ENCODE measurements around the gene PSMA7.

DNA sequence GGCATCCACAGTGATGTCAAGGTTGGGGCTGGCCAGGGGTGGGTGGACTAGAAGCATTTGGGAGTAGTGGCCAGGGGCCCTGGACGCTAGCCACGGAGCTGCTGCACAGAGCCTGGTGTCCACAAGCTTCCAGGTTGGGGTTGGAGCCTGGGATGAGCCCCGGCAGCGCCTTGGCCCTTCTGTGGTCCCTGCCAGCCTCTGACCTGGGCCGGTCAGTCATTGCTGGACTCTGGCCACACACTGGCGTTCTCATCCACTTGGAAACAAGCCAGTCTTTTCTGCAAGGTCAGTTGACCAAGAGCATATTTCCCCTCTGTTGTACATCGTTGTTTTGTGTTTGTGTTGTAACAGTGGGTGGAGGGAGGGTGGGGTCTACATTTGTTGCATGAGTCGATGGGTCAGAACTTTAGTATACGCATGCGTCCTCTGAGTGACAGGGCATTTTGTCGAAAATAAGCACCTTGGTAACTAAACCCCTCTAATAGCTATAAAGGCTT, 8.4 kb downstream of the PSMA7 start:
- TF ChIP-seq, protein P1, sequence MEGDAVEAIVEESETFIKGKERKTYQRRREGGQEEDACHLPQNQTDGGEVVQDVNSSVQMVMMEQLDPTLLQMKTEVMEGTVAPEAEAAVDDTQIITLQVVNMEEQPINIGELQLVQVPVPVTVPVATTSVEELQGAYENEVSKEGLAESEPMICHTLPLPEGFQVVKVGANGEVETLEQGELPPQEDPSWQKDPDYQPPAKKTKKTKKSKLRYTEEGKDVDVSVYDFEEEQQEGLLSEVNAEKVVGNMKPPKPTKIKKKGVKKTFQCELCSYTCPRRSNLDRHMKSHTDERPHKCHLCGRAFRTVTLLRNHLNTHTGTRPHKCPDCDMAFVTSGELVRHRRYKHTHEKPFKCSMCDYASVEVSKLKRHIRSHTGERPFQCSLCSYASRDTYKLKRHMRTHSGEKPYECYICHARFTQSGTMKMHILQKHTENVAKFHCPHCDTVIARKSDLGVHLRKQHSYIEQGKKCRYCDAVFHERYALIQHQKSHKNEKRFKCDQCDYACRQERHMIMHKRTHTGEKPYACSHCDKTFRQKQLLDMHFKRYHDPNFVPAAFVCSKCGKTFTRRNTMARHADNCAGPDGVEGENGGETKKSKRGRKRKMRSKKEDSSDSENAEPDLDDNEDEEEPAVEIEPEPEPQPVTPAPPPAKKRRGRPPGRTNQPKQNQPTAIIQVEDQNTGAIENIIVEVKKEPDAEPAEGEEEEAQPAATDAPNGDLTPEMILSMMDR (IDR thresholded peaks at IDR 0.05), result no peak
- no peak for TF ChIP-seq POLR2A (IDR thresholded peaks at IDR 0.05)

Data from thyroid gland (tissue), 4 donors.